CD4-positive, alpha-beta memory T cell (primary cell): ENCODE data around the gene SMCO1. TPM values are rescaled to one million over a fixed set of nuclear protein-coding genes. Genes with fewer than 3 reads are reported as not detected.
A peak's percentile ranks its signal among the peaks of the same experiment; 100 is the strongest.
"Not testable (repeated sequence)": the region's sequence is repeated elsewhere in the genome, so short reads cannot be mapped to it uniquely, and the experiment has no call there.

Experiments
- CTCF ChIA-PET: fragments of 350-600 bp; sonication (Branson Sonifier 250); formaldehyde crosslinking; loops from one replicate; lab custom pipeline; 2021; ENCODE audit warnings: inconsistent platforms; ENCODE audit not compliant: partially characterized antibody; lab: Charles Lee
- POLR2A ChIA-PET: fragments of 350-600 bp; sonication (Branson Sonifier 250); formaldehyde crosslinking; loops from one replicate; lab custom pipeline; 2021; ENCODE audit not compliant: partially characterized antibody; lab: Charles Lee
- DNase-seq, 5 donors: peaks; one replicate each; pipeline versions ENCODE4 v3.0.0 to v3.0.0-alpha.2; 2020 to 2022; ENCODE audit warnings: mixed read lengths in 1 of 5
- H3K27ac ChIP-seq: one replicate; pipeline ENCODE4 v1.7.0; 2013; ENCODE audit warnings: low read depth, low read length
- H3K27me3 ChIP-seq: 2 replicates; pipeline ENCODE4 v1.7.0; 2013; ENCODE audit warnings: mild to moderate bottlenecking, low read length, moderate library complexity; ENCODE audit not compliant: insufficient read depth
- H3K36me3 ChIP-seq: 2 replicates; pipeline ENCODE4 v1.7.0; 2013; ENCODE audit warnings: mild to moderate bottlenecking, low read length, moderate library complexity; ENCODE audit not compliant: insufficient read depth
- H3K4me1 ChIP-seq: 2 replicates; pipeline ENCODE4 v1.7.0; 2013; ENCODE audit warnings: mild to moderate bottlenecking, low read length, moderate library complexity; ENCODE audit not compliant: insufficient read depth
- H3K4me3 ChIP-seq, 2 donors: one replicate each; pipeline ENCODE4 v1.7.0; 2013; ENCODE audit warnings: low read length in 2 of 2, mild to moderate bottlenecking in 1 of 2
- H3K9me3 ChIP-seq, 2 donors: one replicate each; pipeline ENCODE4 v1.7.0; 2013; ENCODE audit warnings: low read length in 2 of 2, control low read depth in 1 of 2; ENCODE audit not compliant: control insufficient read depth in 1 of 2
- H3K27ac Mint-ChIP-seq, 7 donors: one replicate each; pipeline ENCODE4 v1.8.0; 2020 to 2021; ENCODE audit warnings: mixed read lengths in 7 of 7, mild to moderate bottlenecking in 6 of 7, inconsistent platforms in 3 of 7, moderate library complexity in 3 of 7
- H3K27me3 Mint-ChIP-seq, 2 donors: one replicate each; pipeline ENCODE4 v1.8.0; 2020 to 2021; ENCODE audit warnings: mixed read lengths in 2 of 2
- H3K36me3 Mint-ChIP-seq, 2 donors: one replicate each; pipeline ENCODE4 v1.8.0; 2020 to 2021; ENCODE audit warnings: mixed read lengths in 2 of 2, inconsistent platforms in 1 of 2, mild to moderate bottlenecking in 1 of 2
- H3K4me1 Mint-ChIP-seq, 4 donors: one replicate each; pipeline ENCODE4 v1.8.0; 2020 to 2021; ENCODE audit warnings: mixed read lengths in 4 of 4, mild to moderate bottlenecking in 1 of 4
- H3K4me3 Mint-ChIP-seq, 8 donors: one replicate each; pipeline ENCODE4 v1.8.0; 2020 to 2021; ENCODE audit warnings: mixed read lengths in 8 of 8, mild to moderate bottlenecking in 7 of 8, moderate library complexity in 6 of 8, inconsistent platforms in 3 of 8
- H3K9me3 Mint-ChIP-seq, 8 donors: one replicate each; pipeline ENCODE4 v1.8.0; 2020 to 2021; ENCODE audit warnings: mixed read lengths in 8 of 8, mild to moderate bottlenecking in 5 of 8, inconsistent platforms in 3 of 8, moderate library complexity in 1 of 8
- intact Hi-C: fragments of 100-400 bp; cut with micrococcal nuclease; formaldehyde crosslinking; loops from one replicate; pipeline ENCODE4 v1.15.1; 2023
- polyA plus RNA-seq, 2 donors: library from polyadenylated mRNA; unstranded; fragments of 300-500 nt; fragmentation: Illumina TruSeq; gene quantifications; one replicate each; pipeline ENCODE4 v1.2.3, GENCODE V29; 2021
- total RNA-seq, 2 experiments: library from RNA; stranded (reverse); gene quantifications; one replicate each; pipeline ENCODE4 v1.2.3, GENCODE V29; 2021

The SMCO1 gene
- total and polyA plus RNA-seq, 4 experiments from 2014 or later: not detected

DNA sequence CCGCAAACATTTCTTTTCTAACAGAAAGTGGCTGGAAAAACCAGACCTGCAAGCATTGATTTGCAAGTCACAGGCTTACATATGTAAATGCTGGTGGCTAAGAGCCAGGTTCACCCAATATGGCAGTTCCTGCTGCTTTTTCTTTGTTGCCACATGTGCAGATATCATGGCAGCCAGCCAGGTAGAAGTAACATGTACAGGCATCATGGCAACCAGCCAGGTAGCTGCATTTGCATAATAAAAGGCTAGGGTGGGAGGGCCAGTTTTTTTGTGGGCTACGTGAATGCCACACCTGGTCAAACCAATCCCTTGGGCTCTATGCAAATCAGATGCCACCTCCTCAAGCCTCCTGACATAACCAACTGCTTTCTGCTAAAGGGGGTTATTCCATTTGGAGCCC, 2.8 kb upstream of the SMCO1 start:
- POLR2A ChIA-PET: no interaction called here
- Histone ChIP-seq H3K27me3 (no peaks in the 10 kb centered on the region), H3K27ac (no peak overlapping the region), H3K9me3 (peaks cover 4 to 14% of the 10 kb centered on the region in 2 donors), H3K36me3 (no peaks in the 10 kb centered on the region), H3K4me1 (no peaks in the 10 kb centered on the region), H3K4me3 (no peak overlapping the region)
- Mint-ChIP-seq H3K4me3 (no peak overlapping the region), H3K4me1 (no peaks in the 10 kb centered on the region), H3K9me3 (peaks cover 0 to 60% (median 41%) of the 10 kb centered on the region in 8 donors), H3K27me3 (peaks cover 0 to 2% of the 10 kb centered on the region in 2 donors), H3K27ac (no peak overlapping the region), H3K36me3 (peaks cover 11 to 15% of the 10 kb centered on the region in 2 donors)
- DNase-seq: no peak
- CTCF ChIA-PET: interaction anchor here (1.2 to 9.8 kb wide), 7 partner anchors 10 to 445 kb away, joined by 3 to 113 read pairs (median 8); no protein-coding TSS in a partner anchor
- intact Hi-C loops: no loop called here

DNA sequence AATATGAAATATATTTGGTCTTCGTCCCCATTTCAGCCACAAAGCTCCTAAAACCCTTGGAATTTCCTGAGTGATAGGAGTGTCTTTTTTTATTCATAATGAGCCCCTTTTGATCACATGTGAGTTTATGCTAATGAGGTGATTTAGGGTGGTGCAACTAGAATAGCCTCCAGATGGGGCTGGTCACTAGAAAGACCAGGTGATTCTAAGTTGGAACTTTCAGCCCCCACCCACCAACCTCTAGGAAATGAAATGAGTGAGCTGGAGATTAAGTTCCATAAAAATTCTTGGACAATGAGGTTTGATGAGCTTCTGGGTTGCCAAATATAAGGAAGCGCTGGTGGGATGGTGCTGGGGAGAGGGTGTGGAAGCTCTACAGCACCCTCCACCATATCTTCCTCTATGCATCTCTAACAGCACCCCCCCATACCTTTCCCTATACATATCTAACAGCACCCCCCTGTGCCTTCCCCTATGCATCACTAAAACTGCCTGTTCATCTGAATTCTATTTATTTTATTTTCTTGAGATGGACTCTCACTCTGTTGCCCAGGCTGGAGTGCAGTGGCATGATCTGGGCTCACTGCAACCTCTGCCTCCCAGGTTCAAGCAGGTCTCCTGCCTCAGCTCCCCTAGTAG, 2.1 kb upstream of the SMCO1 start:
- no peak overlapping the region for H3K4me3 ChIP-seq
- H3K27me3 ChIP-seq: no peaks in the 10 kb centered on the region
- Mint-ChIP-seq H3K4me1 (no peaks in the 10 kb centered on the region), H3K27ac (no peak overlapping the region), H3K36me3 (peaks cover 11 to 15% of the 10 kb centered on the region in 2 donors), H3K9me3 (peaks cover 0 to 55% (median 41%) of the 10 kb centered on the region in 8 donors), H3K4me3 (no peak overlapping the region), H3K27me3 (peaks cover 0 to 2% of the 10 kb centered on the region in 2 donors)
- intact Hi-C loops: no loop called here
- no peak overlapping the region for H3K27ac ChIP-seq
- DNase-seq: no peak
- ChIA-PET CTCF (interaction anchor here (0.7 to 9.8 kb wide), 8 partner anchors 8 to 261 kb away, joined by 3 to 113 read pairs (median 7); no protein-coding TSS in a partner anchor), POLR2A (no interaction called here)
- H3K36me3 ChIP-seq: no peaks in the 10 kb centered on the region
- H3K4me1 ChIP-seq: no peaks in the 10 kb centered on the region
- H3K9me3 ChIP-seq: peaks cover 4 to 14% of the 10 kb centered on the region in 2 donors

DNA sequence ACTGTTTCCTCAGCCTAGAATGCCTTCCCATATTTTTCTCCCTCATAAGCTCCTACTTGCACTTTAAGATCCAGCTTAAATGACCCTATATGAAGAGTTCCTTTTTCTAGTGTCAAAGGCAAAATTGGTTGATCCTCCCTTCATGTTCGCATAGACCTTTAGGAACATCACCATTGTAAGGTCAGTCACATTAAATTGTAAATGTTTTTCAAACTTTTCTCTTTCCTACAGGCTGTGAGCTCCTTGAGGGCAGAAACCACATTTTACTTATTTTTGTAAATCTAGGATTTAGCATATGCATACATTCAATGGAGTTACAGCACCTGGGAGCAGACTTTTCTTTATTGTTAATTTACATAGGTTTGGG, 813 bp downstream of the SMCO1 start:
- peaks cover 0 to 3% (median 0%) of the 10 kb centered on the region in 4 donors for H3K4me1 Mint-ChIP-seq
- H3K27ac Mint-ChIP-seq: no peak overlapping the region
- no peak overlapping the region for H3K4me3 Mint-ChIP-seq
- H3K4me1 ChIP-seq: no peaks in the 10 kb centered on the region
- no peaks in the 10 kb centered on the region for H3K27me3 ChIP-seq
- ChIA-PET CTCF (interaction anchor here (1.2 to 3.0 kb wide), 3 partner anchors 9 to 29 kb away, joined by 3 to 16 read pairs (median 5); no protein-coding TSS in a partner anchor), POLR2A (interaction anchor here (0.9 to 1.0 kb wide), 2 partner anchors 10 to 82 kb away, joined by 3 read pairs; no protein-coding TSS in a partner anchor)
- intact Hi-C loops: no loop called here
- DNase-seq: no peak
- no peaks in the 10 kb centered on the region for H3K36me3 ChIP-seq
- H3K9me3 ChIP-seq: peaks cover 0 to 6% of the 10 kb centered on the region in 2 donors
- H3K27ac ChIP-seq: no peak overlapping the region
- peaks cover 0 to 4% of the 10 kb centered on the region in 2 donors for H3K36me3 Mint-ChIP-seq
- peaks cover 0 to 2% of the 10 kb centered on the region in 2 donors for H3K27me3 Mint-ChIP-seq
- no peak overlapping the region for H3K4me3 ChIP-seq
- peaks cover 0 to 29% (median 17%) of the 10 kb centered on the region in 8 donors for H3K9me3 Mint-ChIP-seq

DNA sequence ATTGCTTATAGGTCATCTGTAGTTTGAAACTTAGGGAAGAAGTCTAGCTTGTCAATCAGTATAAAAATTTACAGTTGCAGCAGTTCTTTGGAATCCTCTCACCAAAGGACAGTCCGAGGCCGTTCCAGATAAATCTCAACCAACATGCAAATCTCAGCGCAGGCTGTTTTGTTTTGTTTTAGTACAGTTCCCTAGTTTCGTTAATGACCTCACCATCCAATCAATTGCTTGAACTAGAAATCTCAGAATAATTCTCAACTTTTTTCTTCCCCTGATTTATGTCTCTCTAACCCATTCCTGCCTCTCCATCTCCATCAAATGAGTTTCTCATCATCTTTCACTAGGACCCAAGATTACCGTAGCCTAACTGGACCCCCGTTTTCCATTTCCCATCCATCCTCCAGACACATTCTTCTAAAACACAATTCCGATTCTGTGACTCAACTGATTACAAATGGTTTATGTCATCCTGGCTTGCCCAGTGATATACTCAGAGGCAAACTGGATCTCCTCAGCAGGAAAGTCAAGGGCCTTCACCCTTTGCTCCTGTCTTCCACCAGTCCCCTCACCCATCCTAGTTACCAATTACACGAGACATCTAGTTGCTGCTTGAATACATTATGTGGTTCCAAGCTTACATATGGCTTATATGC, 1.3 kb downstream of the SMCO1 start:
- Histone ChIP-seq H3K27me3 (no peaks in the 10 kb centered on the region), H3K27ac (no peak overlapping the region), H3K9me3 (peaks cover 0 to 5% of the 10 kb centered on the region in 2 donors), H3K4me3 (no peak overlapping the region), H3K36me3 (no peaks in the 10 kb centered on the region), H3K4me1 (no peaks in the 10 kb centered on the region)
- H3K27ac Mint-ChIP-seq: no peak overlapping the region
- ChIA-PET POLR2A (interaction anchor here (0.9 to 1.0 kb wide), 2 partner anchors 9 to 83 kb away, joined by 3 read pairs; no protein-coding TSS in a partner anchor), CTCF (interaction anchor here (1.2 to 3.0 kb wide), 3 partner anchors 10 to 28 kb away, joined by 3 to 16 read pairs (median 5); no protein-coding TSS in a partner anchor)
- H3K4me3 Mint-ChIP-seq: no peak overlapping the region
- no peaks in the 10 kb centered on the region for H3K27me3 Mint-ChIP-seq
- H3K9me3 Mint-ChIP-seq: peaks cover 0 to 24% (median 12%) of the 10 kb centered on the region in 8 donors
- H3K36me3 Mint-ChIP-seq: no peaks in the 10 kb centered on the region
- peaks cover 0 to 3% (median 0%) of the 10 kb centered on the region in 4 donors for H3K4me1 Mint-ChIP-seq
- DNase-seq: no peak
- intact Hi-C loops: no loop called here

DNA sequence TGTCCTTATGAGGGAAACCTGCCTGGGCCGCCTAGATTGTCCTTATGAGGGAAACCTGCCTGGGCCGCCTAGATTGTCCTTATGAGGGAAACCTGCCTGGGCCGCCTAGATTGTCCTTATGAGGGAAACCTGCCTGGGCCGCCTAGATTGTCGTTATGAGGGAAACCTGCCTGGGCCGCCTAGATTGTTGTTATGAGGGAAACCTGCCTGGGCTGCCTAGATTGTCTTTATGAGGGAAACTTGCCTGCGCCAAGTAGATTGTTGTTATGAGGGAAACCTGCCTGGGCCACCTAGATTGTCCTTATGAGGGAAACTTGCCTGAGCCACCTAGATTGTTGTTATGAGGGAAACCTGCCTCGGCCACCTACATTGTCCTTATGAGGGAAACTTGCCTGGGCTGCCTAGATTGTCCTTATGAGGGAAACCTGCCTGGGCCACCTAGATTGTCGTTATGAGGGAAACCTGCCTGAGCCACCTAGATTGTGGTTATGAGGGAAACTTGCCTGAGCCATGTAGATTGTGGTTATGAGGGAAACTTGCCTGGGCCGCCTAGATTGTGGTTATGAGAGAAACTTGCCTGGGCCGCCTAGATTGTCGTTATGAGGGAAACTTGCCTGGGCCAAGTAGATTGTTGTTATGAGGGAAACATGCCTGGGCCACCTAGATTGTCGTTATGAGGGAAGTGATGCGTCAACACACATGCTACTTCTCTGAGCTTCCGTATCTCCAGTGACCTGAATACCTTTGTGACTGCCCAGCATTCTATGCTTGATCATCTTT, 3.3 kb downstream of the SMCO1 start:
- H3K9me3 ChIP-seq, POLR2A ChIA-PET, H3K27me3 Mint-ChIP-seq, H3K9me3 Mint-ChIP-seq, H3K4me3 ChIP-seq, H3K36me3 ChIP-seq, H3K4me1 ChIP-seq, H3K4me1 Mint-ChIP-seq, H3K36me3 Mint-ChIP-seq, intact Hi-C loops, H3K27me3 ChIP-seq, H3K4me3 Mint-ChIP-seq, H3K27ac ChIP-seq: not testable (repeated sequence)
- H3K27ac Mint-ChIP-seq: peak overlapping the region in 3 of 7 donors; percentile 32 to 59 (median 38)
- DNase-seq: peak in 1 of 5 donors; percentile 25
- CTCF ChIA-PET: interaction anchor here (3.0 kb wide), 1 partner anchor 12 kb away, joined by 16 read pairs; no protein-coding TSS in a partner anchor

DNA sequence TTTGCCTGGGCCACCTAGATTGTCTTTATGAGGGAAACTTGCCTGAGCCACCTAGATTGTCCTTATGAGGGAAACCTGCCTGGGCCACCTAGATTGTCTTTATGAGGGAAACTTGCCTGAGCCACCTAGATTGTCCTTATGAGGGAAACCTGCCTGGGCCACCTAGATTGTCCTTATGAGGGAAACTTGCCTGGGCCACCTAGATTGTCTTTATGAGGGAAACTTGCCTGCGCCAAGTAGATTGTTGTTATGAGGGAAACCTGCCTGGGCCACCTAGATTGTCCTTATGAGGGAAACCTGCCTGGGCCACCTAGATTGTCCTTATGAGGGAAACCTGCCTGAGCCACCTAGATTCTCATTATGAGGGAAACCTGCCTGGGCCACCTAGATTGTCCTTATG, 4.0 kb downstream of the SMCO1 start:
- H3K27ac ChIP-seq, H3K9me3 ChIP-seq, H3K27me3 Mint-ChIP-seq, H3K36me3 ChIP-seq, H3K4me1 Mint-ChIP-seq, H3K9me3 Mint-ChIP-seq, H3K27ac Mint-ChIP-seq, DNase-seq, H3K36me3 Mint-ChIP-seq, H3K4me1 ChIP-seq, H3K27me3 ChIP-seq, H3K4me3 Mint-ChIP-seq, H3K4me3 ChIP-seq, intact Hi-C loops: not testable (repeated sequence)
- POLR2A ChIA-PET: interaction anchor here (1.4 kb wide), 1 partner anchor 10 kb away, joined by 3 read pairs; no protein-coding TSS in a partner anchor
- CTCF ChIA-PET: interaction anchor here (1.8 to 2.1 kb wide), 2 partner anchors 12 to 25 kb away, joined by 6 to 14 read pairs; no protein-coding TSS in a partner anchor
